PC-9 (cell line): ENCODE data around the gene ZNF652.

ENCODE experiments used
- CTCF ChIP-seq: fragments of 200-600 bp; sonication (generic); conservative IDR thresholded peaks from 2 replicates; pipeline ENCODE4 v1.6.1; 2017; ENCODE audit warnings: mixed run types, antibody characterized with exemption, mild to moderate bottlenecking, moderate library complexity
- EZH2 ChIP-seq: fragments of 200-600 bp; sonication (generic); IDR thresholded peaks from 2 replicates; pipeline ENCODE4 v1.8.0; 2017; ENCODE audit warnings: antibody characterized with exemption, low read depth

- TF ChIP-seq CTCF (no peak), EZH2 (no peak)
Measured at GRCh38 chr17:49312722-49313121, 49.3 kb downstream of the ZNF652 start.
